Measurements from ENCODE around the gene GPR89B.
"Not testable (repeated sequence)": the region's sequence is repeated elsewhere in the genome, so short reads cannot be mapped to it uniquely, and the experiment has no call there.

DNA sequence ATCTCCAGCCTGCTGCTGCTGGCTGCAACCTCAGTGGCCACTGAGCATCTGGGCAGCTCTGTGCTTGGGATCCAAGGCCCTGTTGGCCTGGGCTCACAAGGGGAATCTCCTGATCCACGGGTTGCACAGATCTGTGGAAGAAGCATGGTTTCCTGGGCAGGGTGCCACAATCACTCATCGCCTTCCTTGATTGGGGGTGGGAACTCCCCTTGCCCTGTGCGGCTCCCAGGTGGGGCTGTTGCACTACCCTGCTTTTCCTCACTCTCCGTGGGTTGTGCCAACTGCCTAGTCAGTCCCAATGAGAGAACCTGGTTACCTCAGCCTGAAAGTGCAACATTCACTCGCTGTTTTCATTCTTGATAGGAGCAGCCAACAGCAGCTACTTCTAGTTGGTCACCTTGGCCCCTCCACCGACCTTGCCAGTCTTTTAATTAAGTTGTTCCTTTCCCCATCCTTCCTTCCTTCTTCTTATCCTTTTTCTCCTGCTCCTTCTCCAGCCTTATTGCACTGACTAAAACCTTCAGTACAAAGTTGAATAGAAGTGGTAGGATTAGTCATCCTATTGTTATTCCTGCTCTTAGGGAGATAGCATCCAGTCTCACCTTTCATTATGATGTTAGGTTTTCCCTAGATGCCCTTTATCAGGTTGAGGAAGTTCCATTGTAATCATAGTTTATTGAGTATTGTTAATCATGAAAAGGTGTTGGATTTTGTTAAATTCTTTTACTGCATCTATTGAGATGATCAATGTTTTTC, 50.9 kb downstream of the GPR89B start:
- not testable (repeated sequence) for TF ChIP-seq CTCF (optimal IDR thresholded peaks at IDR 0.05 in 1 of 3, IDR thresholded peaks at IDR 0.05 in 1 of 3, conservative IDR thresholded peaks at IDR 0.05 in 1 of 3; ENCODE audit: extremely low read depth in 1 of 3, insufficient read depth in 2 of 3, low read length in 3 of 3); EZH2 (IDR thresholded peaks at IDR 0.05; ENCODE audit: low read length)

All from keratinocyte (primary cell).